Stimulated activated CD4-positive, alpha-beta T cell treated with anti-CD3 and anti-CD28 coated beads, Interleukin-4, amount 100 ng/mL, for 24 hours (primary cell): ENCODE measurements around the gene RSPO3.

ENCODE experiments used
- DNase-seq: peaks from one replicate; pipeline ENCODE4 v3.0.0-alpha.2; 2020

Gene RSPO3

DNA sequence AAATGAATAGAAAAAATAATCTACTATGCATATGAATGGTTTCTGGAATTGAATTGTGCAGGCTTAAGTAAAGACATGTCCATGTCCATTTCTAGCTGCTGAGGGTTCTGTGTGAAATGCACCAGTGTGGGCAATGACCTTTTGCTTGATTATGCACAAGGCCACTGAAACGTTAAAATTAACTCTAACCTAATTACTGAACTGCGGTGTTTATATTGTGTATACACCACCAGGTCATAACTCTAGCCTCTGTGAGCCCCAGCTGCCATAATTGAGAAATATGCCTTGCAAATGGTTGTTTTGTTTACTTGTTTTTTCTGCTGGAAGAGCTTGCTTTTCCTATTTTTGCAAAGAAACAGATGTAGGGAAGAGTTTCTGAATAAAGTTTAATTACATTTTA lies 46.1 kb downstream of the RSPO3 start:
- no peak for DNase-seq

DNA sequence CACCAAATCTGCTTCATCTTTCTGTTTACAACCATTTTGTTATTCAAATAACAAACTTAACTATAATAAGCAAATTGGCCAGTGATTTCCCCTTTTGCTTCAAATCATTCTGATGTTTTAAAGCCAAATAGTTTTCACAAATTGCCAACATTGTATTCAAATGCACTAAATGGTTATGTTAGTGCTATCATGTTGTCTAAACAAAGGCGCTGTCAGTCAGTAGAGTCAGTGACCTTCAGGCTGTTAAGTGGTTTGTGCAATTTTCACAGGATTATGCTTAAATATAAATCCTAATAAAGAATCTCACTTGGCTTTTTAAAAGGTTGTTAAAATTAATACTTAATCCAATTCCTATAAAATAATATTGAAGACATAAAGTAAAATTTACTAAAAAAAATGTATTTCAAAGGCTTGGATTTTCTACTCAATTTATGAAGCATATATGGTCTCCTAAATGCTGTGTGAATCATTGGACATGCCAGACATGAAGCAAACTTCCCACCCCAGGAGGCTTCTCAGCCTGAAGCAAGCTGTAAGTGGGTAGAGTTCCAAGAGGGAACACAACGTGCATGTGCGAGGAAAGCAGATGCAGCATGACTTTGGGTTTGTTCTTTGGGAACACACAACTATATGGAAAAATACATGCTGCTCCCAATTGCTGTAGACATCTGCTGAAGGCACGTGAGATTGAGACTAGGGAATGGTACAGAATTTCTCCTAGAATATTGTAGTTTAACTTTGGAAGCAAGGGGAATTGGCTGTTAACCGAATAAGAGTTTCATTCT lies 54.9 kb downstream of the RSPO3 start:
- no peak for DNase-seq

DNA sequence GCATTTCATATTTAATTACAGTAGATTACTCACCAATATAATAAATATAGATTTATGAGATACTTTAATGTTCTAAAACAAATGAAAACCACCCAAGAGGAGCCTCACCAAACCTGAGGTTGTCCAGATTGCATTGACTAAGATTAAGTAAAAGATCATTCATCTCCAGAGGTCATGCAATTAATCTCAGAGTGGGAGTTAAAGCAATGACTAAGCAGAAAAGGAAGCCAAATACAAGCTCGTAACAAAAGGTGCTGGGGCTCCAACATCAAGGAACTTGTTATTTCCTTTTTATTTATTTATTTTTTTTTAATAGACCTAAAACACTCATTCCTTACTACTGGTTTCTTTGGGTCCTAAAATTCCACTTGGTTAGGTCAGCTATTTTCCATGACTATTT lies 57.7 kb downstream of the RSPO3 start:
- no peak for DNase-seq

DNA sequence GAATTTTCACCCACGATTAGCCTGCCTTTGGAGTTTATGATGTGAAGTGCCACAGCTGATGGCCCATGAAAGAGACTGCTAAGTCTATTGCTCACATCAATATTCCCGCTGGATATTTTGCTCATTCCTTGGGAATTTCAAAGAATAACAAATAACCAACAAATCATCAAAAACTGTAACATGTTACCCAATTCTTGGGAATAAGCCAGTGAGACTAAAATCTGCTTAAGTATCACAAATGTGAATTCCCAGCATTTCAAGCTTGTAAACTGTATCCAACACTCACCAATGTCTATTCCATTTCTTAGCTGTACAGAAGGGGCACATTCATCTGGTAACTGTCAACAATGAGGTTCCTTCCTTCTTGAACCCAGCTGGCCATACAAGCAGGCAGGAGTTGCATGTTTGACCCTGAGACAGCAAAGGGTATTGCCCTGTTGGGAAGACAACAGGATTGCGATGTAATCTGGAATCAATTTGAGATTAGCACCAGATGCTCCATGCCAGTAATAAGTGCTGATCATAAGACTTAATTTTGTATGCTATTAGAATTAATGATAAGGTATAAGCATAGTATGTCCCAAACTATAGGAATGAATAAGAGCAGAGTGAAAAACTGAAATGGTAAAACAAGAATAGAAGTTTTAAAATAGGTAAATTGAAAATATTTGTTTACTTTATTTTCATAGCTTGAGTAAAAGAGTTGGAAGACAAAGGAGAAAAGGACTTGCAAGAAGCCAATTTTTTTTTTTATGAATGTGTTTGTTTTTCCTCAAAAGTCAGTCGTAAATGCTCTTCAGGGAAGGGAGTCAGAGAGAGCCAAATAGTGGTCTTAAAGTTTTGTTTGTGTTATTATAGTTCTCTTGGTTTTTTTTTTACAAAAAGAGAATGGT lies 58.8 kb downstream of the RSPO3 start:
- DNase-seq, result no peak

DNA sequence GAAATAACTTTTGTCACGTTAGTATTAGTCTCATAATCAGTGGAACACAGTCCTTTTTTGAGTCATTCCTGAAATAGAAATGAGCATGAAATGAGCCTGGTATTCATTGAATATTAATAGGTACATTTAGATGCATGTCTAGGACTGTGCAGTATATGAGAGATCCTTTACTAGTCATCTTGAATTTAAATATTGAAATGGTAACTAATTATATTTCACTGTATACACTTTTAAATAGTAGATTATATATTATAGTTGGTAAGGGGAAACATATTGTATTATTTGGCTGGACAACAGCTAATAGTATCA lies 59.4 kb downstream of the RSPO3 start:
- no peak for DNase-seq

DNA sequence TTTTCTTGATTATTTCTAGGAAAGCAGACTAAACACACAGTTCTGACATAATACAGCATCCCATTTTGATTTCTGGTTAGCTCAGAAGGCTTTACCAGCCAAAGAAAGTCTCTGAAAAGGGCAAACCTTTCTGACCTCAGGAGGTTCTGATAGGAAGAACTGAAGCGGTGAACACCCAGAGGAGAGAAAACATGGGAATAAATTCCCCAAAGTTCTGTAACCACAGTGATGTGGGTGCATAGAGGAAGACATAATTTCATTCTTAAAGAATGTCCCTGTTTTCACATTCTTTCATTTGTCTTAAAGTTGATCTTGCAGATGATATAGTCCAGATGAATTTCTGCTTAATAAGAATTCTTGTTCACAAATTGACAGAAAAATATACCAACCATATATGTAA lies 60.3 kb downstream of the RSPO3 start:
- DNase-seq, result no peak

DNA sequence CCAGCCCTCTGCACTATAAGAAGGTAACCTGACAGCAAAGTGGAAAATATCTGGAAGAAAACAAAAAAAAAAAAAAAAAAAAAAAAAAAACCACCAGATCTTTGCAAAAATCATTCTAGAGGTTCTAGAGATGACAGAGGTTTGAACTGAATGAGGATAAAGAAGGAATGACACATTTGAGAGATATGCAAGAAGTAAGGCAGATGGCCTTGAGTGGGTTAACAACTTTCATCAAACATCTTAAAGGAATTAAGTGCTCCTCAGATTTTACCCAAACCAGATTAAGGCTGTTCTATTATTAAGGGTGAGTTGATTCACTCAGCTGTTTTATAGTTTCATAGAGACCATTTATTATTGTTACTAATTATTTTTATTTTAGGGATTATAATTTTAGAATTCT lies 62.0 kb downstream of the RSPO3 start:
- no peak for DNase-seq

DNA sequence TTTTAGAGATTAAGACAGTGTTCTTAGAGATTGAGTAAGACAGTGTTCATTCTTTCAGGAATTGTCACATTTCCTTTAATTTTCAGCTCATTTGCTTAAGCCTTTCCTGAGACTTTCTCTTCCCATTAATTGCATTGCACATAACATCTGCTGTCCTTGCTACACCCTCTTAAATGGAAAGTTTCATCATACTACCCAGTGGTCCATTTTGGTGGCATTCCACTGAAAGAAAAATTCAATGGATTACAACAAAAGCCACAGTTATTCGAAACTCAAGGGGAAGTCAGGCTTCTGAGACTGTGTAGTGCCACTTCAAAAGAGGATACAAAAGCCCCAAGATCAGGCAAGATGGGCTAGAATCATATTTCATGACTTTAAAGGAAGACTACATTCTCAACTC lies 64.0 kb downstream of the RSPO3 start:
- no peak for DNase-seq

DNA sequence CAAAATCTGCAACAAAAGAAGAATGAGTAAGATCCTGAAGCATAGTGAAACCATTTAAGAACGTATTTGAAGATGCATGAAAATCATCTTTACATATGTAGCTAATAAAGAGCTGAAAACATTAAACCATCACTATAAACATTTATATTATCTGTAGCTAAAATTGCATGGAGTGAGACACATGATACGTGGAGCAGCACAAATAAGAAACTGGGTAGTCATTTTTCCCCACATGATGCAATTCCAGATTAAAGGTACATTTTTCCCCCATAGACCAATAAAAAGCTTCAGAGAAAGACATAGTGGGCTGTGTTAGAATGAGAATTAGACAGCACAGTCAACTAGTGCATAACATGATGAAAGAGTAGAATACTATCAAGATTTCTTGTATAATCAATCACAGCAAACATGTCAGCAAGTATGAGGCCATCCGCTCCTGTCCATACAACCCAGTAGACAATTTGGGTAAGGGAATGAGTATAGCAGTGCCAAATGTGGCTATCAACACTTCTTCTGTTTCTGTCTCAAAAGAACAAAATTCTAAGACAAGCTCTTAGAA lies 67.0 kb downstream of the RSPO3 start:
- no peak for DNase-seq

DNA sequence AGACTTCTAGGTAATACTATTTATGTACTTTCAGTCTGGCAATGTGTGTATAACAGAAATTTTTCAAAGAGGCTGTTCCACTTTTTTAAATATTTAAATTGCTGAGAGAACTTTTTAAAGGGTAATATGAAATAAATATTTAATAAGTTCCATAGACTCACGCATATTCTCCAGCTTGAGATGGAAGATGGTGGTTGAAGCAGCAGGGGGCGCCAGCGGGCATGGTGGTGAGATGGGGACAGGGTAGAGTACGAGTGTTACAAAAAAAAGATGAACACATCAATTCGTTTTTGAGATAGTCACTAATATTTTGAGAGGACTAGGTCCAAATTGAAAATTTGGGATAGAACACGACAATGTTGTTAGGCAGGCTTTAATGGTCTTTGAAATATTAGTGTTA lies 68.4 kb downstream of the RSPO3 start:
- peak; percentile 63 for DNase-seq

DNA sequence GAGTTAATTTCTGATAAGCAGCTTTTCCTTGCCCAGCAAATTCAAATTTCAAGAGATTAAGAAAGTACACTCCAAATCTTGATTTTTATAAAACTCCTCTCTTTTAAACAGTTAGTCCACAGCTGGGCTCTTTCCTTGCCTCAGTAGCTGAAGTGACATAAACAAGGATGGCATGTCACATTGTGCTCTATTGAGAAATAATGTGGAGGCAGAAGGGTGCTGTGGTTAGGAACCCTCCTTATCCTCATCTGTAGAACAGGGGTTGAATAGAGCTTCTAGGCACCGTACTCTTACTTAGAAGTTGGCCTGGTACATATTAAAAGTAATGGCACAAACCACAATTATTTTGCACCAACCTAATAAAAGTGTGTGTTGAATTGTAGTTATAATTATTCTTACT lies 70.3 kb downstream of the RSPO3 start:
- DNase-seq, result no peak

DNA sequence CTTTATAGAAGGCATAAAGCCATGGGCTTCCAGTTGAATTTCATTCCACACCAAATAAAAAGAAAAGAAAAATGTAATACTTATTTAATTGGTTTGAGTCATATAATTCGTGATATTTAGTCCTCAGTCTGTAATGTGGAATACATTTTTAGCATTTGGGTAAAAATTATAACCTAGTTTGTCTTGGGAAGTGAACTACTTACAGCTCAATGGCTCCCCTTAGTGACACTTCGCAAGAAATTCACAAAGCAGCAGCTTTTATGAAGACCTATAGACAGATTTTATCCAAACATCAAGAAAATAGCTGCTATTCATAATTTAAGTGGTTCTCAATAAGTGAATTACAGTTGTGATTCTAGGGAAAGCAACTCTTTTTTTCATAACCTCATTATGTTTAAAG lies 72.1 kb downstream of the RSPO3 start:
- no peak for DNase-seq

DNA sequence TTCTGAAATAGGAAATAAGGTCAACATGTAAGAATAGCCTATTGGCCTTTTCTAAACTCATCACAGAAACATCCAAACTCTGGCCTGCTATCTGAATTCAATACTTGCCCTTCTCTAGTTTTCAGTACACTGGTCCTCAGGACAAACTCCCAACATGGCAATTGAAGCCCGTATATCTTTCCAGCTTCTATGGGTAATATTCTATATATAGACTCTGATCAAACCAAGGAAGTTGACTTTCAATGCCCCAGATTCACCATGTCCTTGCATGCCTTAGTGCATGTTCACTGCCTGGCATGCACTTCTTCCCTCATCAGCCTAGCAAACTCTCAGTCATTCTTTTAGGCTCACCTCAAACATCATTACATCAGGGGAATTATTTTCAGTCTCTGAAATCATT lies 73.2 kb downstream of the RSPO3 start:
- DNase-seq, result no peak

DNA sequence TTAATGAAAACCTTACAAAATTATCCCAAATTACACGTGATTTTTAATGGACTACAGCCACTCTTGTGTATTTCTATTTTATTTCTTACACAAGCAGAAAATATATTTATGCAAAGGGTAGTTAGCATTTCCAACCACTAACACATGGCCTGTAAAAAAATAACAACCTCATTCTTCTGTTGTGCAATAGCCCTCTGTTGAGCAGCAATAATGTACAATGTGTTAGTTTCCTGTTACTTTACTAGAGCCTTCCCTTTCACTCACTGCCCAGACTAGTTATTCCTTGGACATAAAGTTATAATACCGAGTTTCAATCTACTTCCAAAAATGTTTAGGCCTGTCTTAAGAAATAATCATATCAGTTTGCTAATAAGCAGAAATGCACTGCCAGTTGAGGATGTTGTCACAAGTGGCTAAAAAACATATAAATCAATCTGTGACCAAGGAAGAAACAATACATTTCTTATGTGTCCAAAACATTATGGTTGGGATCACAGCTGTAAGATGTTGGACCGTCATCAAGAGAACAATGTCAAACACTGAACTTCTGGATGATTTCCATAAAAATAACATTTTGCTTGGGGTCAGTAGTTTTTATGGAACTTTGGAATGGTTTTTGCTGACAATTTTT lies 74.6 kb downstream of the RSPO3 start:
- DNase-seq, result no peak

DNA sequence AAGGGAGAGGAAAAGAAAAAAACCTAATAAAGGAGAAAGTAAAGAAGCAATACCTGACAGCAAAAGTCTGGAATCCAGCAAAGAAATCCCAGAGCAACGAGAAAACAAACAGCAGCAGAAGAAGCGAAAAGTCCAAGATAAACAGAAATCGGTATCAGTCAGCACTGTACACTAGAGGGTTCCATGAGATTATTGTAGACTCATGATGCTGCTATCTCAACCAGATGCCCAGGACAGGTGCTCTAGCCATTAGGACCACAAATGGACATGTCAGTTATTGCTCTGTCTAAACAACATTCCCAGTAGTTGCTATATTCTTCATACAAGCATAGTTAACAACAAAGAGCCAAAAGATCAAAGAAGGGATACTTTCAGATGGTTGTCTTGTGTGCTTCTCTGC lies 77.4 kb downstream of the RSPO3 start:
- DNase-seq, result no peak

DNA sequence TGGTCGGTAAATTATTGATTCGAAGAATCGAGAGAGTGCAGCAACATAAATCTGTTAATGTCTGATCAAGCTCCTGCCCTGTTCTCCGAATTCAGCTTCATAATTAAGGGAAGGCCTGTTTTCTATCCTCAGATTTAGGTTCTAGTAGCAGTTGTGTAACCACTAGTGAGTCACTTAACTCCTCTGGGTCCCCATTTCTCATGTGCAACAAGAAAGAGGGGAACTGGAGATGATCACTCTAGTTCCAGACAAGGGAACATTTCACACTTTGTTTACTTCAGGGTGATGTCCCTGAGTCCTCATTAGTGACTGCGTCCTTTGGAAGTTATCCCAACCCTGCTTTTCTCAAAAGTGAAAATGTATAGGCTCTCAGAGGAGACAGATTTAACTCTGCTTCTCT lies 80.1 kb downstream of the RSPO3 start:
- no peak for DNase-seq

DNA sequence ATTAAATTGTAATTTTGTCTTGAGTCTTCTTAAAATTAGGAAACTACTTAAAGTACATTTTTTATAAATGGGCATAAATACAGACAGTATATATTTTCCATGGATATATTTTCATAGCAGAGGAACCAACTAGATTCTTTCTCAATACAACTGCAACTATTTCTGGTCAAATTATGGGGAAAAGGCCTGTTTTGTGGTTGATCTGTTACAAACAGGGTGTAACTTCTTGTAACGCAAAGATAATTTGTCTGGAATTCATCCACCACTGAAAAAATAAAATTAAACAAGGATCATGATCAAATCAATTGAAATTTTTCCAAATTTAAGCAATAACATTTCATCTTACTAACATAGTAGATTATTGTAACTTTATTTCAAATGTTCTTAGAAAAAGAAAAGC lies 81.0 kb downstream of the RSPO3 start:
- DNase-seq, result no peak

DNA sequence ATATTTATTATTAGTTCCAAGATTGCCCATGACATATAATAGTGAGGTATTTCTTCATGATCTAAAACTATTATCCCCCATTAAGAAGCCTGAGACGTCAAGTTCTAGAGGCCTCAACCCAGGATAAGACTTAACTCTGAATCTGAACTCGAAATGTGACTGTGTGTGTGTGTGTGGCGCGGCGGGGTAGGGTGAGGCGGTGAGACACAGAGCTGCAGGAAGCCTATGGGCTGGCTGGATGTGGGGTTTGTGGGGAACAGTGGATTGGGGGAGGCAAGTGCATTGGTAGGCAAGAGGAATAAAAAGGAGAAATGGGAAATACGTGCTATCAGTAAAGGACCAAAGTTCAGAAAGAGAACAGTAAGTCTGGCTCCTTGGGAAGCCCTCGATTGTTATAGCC lies 81.6 kb downstream of the RSPO3 start:
- no peak for DNase-seq

DNA sequence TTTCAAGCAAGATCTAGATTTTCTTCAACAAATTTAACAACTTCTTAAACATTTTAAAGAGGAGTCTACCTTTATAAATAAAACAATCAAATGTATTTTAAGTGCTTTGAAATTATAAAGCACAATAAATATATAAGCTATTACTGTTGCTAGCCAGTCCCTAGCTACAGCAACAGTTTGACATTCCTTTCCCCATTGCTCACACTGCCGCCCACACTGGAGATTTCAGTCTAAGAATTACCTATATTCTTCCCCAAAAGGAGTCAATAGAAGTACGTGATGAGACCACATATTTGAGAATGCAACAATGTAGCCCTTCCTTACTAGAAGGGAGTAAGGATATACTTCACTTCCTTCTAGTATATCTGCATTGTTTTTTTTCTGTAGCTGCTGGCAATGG lies 82.8 kb downstream of the RSPO3 start:
- no peak for DNase-seq

DNA sequence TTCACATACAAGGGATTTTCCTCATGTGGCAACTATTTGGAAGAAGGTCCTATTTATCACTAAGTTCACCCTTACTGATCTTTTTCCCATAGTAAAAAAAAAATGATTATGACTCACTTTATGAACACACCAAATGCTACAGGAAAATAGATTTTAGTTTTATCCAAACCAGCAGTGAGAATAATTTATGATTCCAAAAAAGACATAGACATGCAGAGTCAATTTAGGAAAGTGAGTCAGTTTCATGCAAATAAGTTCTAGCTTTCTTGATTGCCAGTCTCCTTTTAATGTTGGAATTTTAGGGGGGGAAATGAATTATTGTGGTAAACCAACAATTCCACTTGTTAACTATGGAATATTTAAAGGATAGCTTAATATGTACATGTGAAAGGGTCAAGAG lies 84.2 kb downstream of the RSPO3 start:
- no peak for DNase-seq

DNA sequence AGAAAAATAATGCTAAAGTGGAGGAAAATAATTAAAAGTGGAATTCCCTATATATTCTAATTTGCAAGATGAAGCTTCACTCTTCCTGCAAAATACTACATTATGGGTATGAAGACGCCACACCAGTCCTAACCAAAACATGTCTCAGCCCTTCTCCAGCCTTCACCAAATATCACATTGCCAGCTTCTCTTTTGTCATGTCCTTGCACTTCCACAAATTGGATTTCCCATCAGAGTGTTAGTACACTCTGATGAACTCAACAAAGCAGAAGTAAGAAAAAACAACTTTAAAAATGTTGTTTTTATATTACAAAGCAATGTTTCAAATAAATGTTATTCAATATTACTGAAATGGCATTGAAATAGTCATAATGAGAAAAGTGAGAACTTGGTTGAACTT lies 85.8 kb downstream of the RSPO3 start:
- no peak for DNase-seq

DNA sequence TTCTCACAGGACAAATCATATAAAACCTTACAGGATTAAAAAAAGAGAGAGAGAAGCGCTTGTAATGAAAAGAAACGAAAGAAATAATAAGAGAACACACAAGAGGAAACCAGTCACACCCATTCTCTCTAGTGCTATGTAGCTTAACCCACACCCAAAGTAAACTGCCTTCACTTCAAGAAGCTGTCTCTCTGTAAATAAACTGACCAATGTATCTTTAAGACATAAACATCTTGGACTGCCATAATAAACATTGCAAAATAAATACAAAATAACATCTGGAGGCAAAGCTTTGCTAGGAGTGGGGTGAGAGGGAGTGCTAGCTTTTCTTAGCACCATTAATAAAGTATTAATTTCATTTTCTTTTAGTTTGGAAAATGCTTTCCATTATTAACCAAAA lies 86.6 kb downstream of the RSPO3 start:
- DNase-seq, result no peak

DNA sequence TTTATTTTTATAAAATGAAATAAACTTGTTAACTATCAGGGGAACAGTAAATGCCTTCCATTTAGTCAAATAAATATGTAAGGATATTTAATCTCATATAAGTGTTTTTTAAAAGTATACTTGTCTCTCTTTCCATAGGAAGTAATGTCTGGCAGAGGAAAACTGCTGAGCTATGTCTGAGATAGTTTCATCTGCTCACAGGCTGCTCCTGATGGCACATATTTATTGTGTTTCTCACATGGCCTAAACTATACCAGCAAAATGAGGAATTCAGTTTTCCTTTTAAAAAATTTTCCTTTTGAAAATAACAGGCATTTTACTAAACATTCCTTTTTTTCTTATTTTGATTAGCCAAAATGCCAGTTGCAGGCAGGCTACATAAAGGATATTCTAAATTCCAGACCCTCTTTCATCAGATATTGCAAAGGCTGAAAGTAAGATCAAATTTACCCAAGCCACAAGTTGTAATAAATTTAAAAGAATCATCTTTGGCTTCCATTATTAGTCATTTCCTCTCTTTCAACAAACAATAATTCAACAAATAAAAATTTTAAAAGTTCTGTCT lies 88.1 kb downstream of the RSPO3 start:
- no peak for DNase-seq
